ENCODE results near the gene SNAPC4.
"Not testable (repeated sequence)": the region's sequence is repeated elsewhere in the genome, so short reads cannot be mapped to it uniquely, and the experiment has no call there.

The SNAPC4 gene

DNA sequence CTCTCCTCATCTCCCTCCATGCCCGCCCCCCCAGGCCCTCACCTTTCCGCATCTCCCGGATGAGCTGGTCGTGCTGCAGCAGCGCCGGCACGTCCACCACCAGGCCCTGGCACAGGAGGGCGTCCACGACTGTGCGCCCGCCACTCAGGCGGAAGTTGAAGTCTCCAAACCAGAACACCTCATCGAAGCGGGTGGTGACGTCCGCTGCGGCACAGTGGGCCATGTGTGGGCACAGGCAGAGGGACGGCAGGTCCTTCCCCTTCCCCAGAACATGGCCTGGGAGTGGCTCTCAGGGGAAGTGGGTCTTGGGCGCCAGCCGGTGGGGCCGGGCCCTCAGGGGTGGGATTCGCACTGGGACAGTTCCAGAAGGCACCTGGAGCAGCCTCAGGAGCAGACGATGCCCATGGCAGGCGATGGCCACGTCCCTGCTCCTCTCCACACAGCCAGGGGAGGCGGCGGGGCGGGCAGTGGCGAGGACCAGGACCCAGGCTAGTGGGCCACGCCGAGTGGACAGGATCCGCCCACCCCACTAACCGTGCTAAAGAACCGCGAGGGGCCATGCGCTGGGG, 31.9 kb upstream of the SNAPC4 start:
- no peaks in the 10 kb centered on the region for H3K4me1 ChIP-seq (ENCODE audit: control insufficient read depth, insufficient read depth, low read length)
- peaks cover 53% of the 10 kb centered on the region for H3K36me3 ChIP-seq (ENCODE audit: control insufficient read depth, insufficient read depth, low read length)
- H3K27me3 ChIP-seq (ENCODE audit: control insufficient read depth, insufficient read depth, low read length), result no peaks in the 10 kb centered on the region
- no peak overlapping the region for H3K4me3 ChIP-seq (ENCODE audit: low read depth, low read length)
- no peak overlapping the region for H3K9ac ChIP-seq (ENCODE audit: low read length)
- no peaks in the 10 kb centered on the region for H3K9me3 ChIP-seq (ENCODE audit: control insufficient read depth, insufficient read depth, low read depth, low read length)
- H3K27ac ChIP-seq (ENCODE audit: low read depth, low read length), result no peak overlapping the region

GRCh38 chr9:136430588-136431234, 30.7 kb upstream of the SNAPC4 start:
- H3K36me3 ChIP-seq (ENCODE audit: control insufficient read depth, insufficient read depth, low read length), result peaks cover 45% of the 10 kb centered on the region
- H3K27me3 ChIP-seq (ENCODE audit: control insufficient read depth, insufficient read depth, low read length), result no peaks in the 10 kb centered on the region
- no peak overlapping the region for H3K4me3 ChIP-seq (ENCODE audit: low read depth, low read length)
- no peak overlapping the region for H3K9ac ChIP-seq (ENCODE audit: low read length)
- no peaks in the 10 kb centered on the region for H3K9me3 ChIP-seq (ENCODE audit: control insufficient read depth, insufficient read depth, low read depth, low read length)
- H3K27ac ChIP-seq (ENCODE audit: low read depth, low read length), result no peak overlapping the region
- no peaks in the 10 kb centered on the region for H3K4me1 ChIP-seq (ENCODE audit: control insufficient read depth, insufficient read depth, low read length)

DNA sequence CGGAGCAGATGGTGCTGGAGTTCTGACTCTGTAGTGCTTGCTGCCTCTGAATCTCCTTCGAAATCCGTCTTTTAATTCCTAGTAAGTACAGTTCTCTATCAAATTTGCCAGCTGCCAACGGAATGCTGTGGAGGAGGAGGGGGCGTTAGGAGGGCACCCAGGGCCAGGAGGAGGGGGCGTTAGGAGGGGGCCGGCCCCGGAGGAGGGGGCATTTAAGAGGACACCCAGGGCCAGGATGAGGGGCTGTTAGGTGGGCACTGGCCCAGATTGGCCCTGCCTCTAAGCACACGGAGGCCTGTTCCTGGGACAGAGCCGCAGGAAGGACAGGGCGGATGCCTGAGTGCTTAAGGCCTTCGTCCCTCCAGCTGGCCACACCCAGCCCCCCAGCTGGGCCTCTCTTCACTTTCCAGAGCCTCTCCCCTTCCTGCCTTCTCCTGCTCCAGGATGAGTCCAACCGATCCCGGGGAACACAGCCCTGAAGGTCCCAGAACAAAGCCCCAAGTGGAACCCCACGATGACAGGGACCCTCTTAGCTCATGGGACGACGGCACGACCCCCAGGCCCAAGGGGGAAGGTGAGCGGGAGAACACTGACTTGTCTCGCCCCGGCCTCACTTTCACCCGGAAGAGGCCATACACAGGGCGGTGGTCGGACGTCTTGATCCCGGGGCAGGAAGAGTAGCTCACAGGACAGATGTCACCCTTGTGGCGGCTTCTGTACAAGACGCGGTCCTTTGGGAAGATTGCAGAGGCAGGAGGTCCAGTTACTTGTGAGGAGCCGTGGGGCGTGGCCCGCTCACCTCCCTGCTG, 29.9 kb upstream of the SNAPC4 start:
- Histone ChIP-seq H3K4me1 (ENCODE audit: control insufficient read depth, insufficient read depth, low read length) (no peaks in the 10 kb centered on the region), H3K27me3 (ENCODE audit: control insufficient read depth, insufficient read depth, low read length) (no peaks in the 10 kb centered on the region), H3K36me3 (ENCODE audit: control insufficient read depth, insufficient read depth, low read length) (peaks cover 42% of the 10 kb centered on the region), H3K27ac (ENCODE audit: low read depth, low read length) (no peak overlapping the region), H3K4me3 (ENCODE audit: low read depth, low read length) (no peak overlapping the region), H3K9me3 (ENCODE audit: control insufficient read depth, insufficient read depth, low read depth, low read length) (no peaks in the 10 kb centered on the region), H3K9ac (ENCODE audit: low read length) (no peak overlapping the region)

DNA sequence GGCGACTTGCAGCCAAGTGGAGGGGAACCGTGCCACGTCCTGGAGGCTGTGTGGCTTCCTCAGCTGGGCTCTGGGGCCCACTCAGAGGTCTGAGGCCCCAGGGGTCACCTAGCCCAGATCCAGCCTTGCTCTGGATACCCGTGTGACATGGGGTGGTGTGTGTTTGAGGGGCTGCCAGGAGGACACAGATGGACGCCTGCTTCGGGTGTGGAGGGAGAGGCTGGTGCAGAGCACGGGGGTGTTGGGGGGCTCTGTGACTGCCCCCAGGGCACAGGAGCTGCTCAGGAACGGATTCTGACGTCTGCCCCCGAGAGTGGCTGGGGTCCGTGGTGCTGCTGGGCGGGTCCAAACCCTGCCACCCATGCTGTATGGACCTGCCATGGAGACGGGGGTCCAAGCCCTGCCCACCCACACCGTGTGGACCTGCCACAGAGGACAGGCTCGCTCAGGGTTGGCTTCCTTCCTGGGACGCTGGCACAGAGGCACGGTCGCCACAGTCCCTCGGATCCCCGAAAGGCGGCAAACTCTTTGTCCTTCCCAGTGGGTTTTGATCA, 29.2 kb upstream of the SNAPC4 start:
- H3K4me1 ChIP-seq (ENCODE audit: control insufficient read depth, insufficient read depth, low read length), result no peaks in the 10 kb centered on the region
- H3K27me3 ChIP-seq (ENCODE audit: control insufficient read depth, insufficient read depth, low read length), result no peaks in the 10 kb centered on the region
- H3K36me3 ChIP-seq (ENCODE audit: control insufficient read depth, insufficient read depth, low read length), result peaks cover 47% of the 10 kb centered on the region
- H3K27ac ChIP-seq (ENCODE audit: low read depth, low read length), result no peak overlapping the region
- no peaks in the 10 kb centered on the region for H3K9me3 ChIP-seq (ENCODE audit: control insufficient read depth, insufficient read depth, low read depth, low read length)
- no peak overlapping the region for H3K4me3 ChIP-seq (ENCODE audit: low read depth, low read length)
- no peak overlapping the region for H3K9ac ChIP-seq (ENCODE audit: low read length)

- Histone ChIP-seq H3K27me3 (ENCODE audit: control insufficient read depth, insufficient read depth, low read length) (no peaks in the 10 kb centered on the region), H3K9ac (ENCODE audit: low read length) (no peak overlapping the region), H3K4me3 (ENCODE audit: low read depth, low read length) (no peak overlapping the region), H3K36me3 (ENCODE audit: control insufficient read depth, insufficient read depth, low read length) (peaks cover 61% of the 10 kb centered on the region), H3K27ac (ENCODE audit: low read depth, low read length) (no peak overlapping the region), H3K9me3 (ENCODE audit: control insufficient read depth, insufficient read depth, low read depth, low read length) (no peaks in the 10 kb centered on the region), H3K4me1 (ENCODE audit: control insufficient read depth, insufficient read depth, low read length) (no peaks in the 10 kb centered on the region)
These were observed 26.8 kb upstream of the SNAPC4 start for GRCh38 chr9:136426787-136427186.

DNA sequence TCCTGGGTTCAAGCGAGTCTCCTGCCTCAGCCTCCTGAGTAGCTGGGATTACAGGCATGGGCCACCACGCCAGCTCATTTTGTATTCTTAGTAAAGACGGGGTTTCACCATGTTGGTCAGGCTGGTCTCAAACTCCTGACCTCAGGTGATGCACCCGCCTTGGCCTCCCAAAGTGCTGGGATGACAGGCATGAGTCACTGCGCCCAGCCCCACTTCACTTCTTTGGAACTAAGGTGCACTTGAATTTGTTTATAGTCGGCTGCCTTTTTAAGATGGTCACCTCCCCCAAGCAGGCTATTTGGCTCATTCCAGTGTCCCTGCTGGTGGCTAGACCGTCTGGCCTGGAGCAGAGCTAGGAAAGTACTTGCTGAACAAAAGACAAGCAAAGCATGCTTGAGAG, 25.4 kb upstream of the SNAPC4 start:
- peaks cover 67% of the 10 kb centered on the region for H3K36me3 ChIP-seq (ENCODE audit: control insufficient read depth, insufficient read depth, low read length)
- not testable (repeated sequence) for H3K9ac ChIP-seq (ENCODE audit: low read length)

DNA sequence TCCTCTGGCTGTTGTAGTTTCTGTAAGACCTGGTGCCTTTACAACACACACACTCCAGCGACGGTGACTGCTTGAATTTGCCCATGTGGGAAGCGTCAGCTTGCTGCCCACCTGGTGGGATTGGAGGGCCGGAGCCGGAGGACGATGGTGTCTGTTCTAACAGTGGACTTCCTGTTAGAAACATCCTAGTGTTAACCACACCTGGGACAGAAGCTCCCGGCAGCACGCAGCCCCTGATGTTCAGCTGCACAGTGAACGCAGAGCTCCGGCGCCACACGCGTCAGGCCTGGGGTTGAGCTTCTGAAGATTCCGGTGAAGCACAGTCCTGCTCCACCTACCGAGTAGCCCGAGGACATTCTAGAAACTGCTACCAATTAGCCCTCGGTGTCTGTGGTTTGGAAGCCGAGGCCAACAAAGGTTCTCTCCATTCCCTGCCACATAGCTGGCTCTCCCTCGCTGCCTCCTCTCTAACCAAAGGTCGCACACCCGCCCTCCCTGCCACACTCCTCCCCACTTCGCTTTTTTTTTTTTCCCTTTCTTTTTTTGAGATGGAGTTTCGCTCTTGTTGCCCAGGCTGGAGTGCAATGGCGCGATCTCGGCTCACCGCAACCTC, 24.9 kb upstream of the SNAPC4 start:
- Histone ChIP-seq H3K27ac (ENCODE audit: low read depth, low read length) (no peak overlapping the region), H3K4me3 (ENCODE audit: low read depth, low read length) (no peak overlapping the region), H3K27me3 (ENCODE audit: control insufficient read depth, insufficient read depth, low read length) (no peaks in the 10 kb centered on the region), H3K4me1 (ENCODE audit: control insufficient read depth, insufficient read depth, low read length) (no peaks in the 10 kb centered on the region), H3K9me3 (ENCODE audit: control insufficient read depth, insufficient read depth, low read depth, low read length) (no peaks in the 10 kb centered on the region), H3K36me3 (ENCODE audit: control insufficient read depth, insufficient read depth, low read length) (peaks cover 67% of the 10 kb centered on the region), H3K9ac (ENCODE audit: low read length) (no peak overlapping the region)

More for the DNA sequence above, 25.4 kb upstream of the SNAPC4 start:
- H3K27me3 ChIP-seq (ENCODE audit: control insufficient read depth, insufficient read depth, low read length); H3K27ac ChIP-seq (ENCODE audit: low read depth, low read length); H3K4me3 ChIP-seq (ENCODE audit: low read depth, low read length); H3K4me1 ChIP-seq (ENCODE audit: control insufficient read depth, insufficient read depth, low read length); H3K9me3 ChIP-seq (ENCODE audit: control insufficient read depth, insufficient read depth, low read depth, low read length): not testable (repeated sequence)

GRCh38 chr9:136423432-136424146, 23.6 kb upstream of the SNAPC4 start:
- Histone ChIP-seq H3K27ac (ENCODE audit: low read depth, low read length) (no peak overlapping the region), H3K4me1 (ENCODE audit: control insufficient read depth, insufficient read depth, low read length) (no peaks in the 10 kb centered on the region), H3K36me3 (ENCODE audit: control insufficient read depth, insufficient read depth, low read length) (peaks cover 69% of the 10 kb centered on the region), H3K27me3 (ENCODE audit: control insufficient read depth, insufficient read depth, low read length) (no peaks in the 10 kb centered on the region), H3K9ac (ENCODE audit: low read length) (no peak overlapping the region), H3K4me3 (ENCODE audit: low read depth, low read length) (no peak overlapping the region), H3K9me3 (ENCODE audit: control insufficient read depth, insufficient read depth, low read depth, low read length) (no peaks in the 10 kb centered on the region)

DNA sequence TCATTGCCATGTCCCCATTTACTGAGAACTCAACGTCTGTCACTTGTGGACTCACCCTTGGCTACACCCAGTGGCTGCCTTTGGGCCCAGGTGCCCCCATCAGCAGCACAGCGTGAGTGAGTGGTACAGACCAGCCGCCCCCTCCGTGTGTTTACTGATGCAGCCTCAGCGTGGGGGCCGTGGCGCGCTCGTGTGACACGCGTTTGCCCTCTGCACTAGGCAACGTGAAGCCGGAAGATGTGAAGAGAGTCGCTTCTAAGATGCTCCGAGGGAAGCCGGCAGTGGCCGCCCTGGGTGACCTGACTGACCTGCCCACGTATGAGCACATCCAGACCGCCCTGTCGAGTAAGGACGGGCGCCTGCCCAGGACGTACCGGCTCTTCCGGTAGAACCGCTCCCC, 22.9 kb upstream of the SNAPC4 start:
- Histone ChIP-seq H3K9ac (ENCODE audit: low read length) (no peak overlapping the region), H3K27me3 (ENCODE audit: control insufficient read depth, insufficient read depth, low read length) (no peaks in the 10 kb centered on the region), H3K27ac (ENCODE audit: low read depth, low read length) (no peak overlapping the region), H3K9me3 (ENCODE audit: control insufficient read depth, insufficient read depth, low read depth, low read length) (no peaks in the 10 kb centered on the region), H3K4me1 (ENCODE audit: control insufficient read depth, insufficient read depth, low read length) (no peaks in the 10 kb centered on the region), H3K36me3 (ENCODE audit: control insufficient read depth, insufficient read depth, low read length) (peaks cover 76% of the 10 kb centered on the region), H3K4me3 (ENCODE audit: low read depth, low read length) (no peak overlapping the region)

GRCh38 chr9:136421791-136422190, 21.8 kb upstream of the SNAPC4 start:
- Histone ChIP-seq H3K4me1 (ENCODE audit: control insufficient read depth, insufficient read depth, low read length) (no peaks in the 10 kb centered on the region), H3K27ac (ENCODE audit: low read depth, low read length) (no peak overlapping the region), H3K36me3 (ENCODE audit: control insufficient read depth, insufficient read depth, low read length) (peaks cover 83% of the 10 kb centered on the region), H3K4me3 (ENCODE audit: low read depth, low read length) (no peak overlapping the region), H3K9ac (ENCODE audit: low read length) (no peak overlapping the region), H3K27me3 (ENCODE audit: control insufficient read depth, insufficient read depth, low read length) (no peaks in the 10 kb centered on the region), H3K9me3 (ENCODE audit: control insufficient read depth, insufficient read depth, low read depth, low read length) (no peaks in the 10 kb centered on the region)

All from HUES6 (cell line).